NT2/D1 (cell line): ENCODE data around the gene TBC1D20.

Experiments used
- DNase-seq: peaks from one replicate; pipeline ENCODE4 v3.0.0-alpha.2; 2011; ENCODE audit warnings: low read depth, low spot score
- H3K27me3 ChIP-seq: 2 replicates; pipeline ENCODE4 v1.6.0; 2011; ENCODE audit warnings: mild to moderate bottlenecking; ENCODE audit not compliant: insufficient read length, insufficient read depth
- H3K36me3 ChIP-seq: 2 replicates; pipeline ENCODE4 v1.6.1; 2011; ENCODE audit warnings: mild to moderate bottlenecking, low read length, mixed read lengths; ENCODE audit not compliant: insufficient read depth, insufficient read length
- H3K4me1 ChIP-seq: 2 replicates; pipeline ENCODE4 v1.5.1; 2011; ENCODE audit not compliant: insufficient read depth, insufficient read length
- H3K4me3 ChIP-seq: 2 replicates; pipeline ENCODE4 v1.5.1; 2011; ENCODE audit warnings: low read depth; ENCODE audit not compliant: insufficient read length
- H3K9ac ChIP-seq: 2 replicates; pipeline ENCODE4 v1.6.0; 2011; ENCODE audit warnings: low read depth; ENCODE audit not compliant: insufficient read length
- H3K9me3 ChIP-seq: 2 replicates; pipeline ENCODE4 v1.5.1; 2011; ENCODE audit warnings: mild to moderate bottlenecking, low read length; ENCODE audit not compliant: insufficient read depth
- SUZ12 ChIP-seq: IDR thresholded peaks from 2 replicates; pipeline ENCODE4 v1.6.1; 2011; ENCODE audit not compliant: insufficient read length, insufficient read depth; ENCODE audit errors: extremely low read depth
- YY1 ChIP-seq: IDR thresholded peaks from 2 replicates; pipeline ENCODE4 v1.6.1; 2011; ENCODE audit not compliant: insufficient read length, insufficient read depth
- ZNF274 ChIP-seq: IDR thresholded peaks from 2 replicates; pipeline ENCODE4 v1.6.1; 2011; ENCODE audit warnings: mild to moderate bottlenecking, low read depth, low read length

The TBC1D20 gene

DNA sequence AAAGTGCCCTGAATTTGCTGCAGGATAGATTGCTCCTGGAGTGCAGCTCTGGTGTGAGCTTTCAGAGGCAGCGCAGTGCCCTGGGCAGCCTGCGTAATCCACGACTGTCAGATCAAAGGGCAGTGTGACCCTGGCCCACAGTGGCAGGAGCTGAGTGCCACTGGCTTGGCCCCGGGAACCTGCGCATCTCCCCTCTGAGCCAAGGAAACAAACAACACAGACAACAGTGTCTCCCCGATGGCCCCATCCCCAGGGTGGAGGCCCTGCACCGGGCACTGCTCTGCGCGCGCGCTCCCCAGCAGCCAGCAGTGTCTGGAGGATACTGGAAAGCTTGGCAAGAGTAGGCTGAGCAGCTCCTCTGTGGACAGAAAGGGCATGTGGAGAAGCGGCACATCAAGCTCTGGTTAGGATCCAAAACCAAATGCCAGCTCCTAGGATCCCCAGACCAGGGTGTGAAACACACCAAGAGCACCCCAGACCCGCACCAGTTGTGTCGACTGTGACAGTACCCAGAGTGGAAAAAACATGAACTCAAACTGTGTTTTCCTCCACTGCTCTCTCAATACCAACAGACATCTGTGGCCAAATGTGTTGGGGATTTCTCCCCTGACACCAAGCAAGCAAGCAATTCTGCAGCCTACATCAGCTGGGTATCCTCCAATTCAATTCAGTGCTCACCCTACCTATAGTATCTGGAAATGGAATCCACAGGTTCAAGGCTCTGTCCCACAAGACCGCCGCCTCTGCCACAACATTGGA is 27.5 kb downstream of the TBC1D20 start:
- Histone ChIP-seq H3K4me1 (peaks cover 21% of the 10 kb centered on the region), H3K36me3 (peaks cover 89% of the 10 kb centered on the region), H3K4me3 (no peak overlapping the region), H3K27me3 (peaks cover 5% of the 10 kb centered on the region), H3K9me3 (no peaks in the 10 kb centered on the region), H3K9ac (no peak overlapping the region)
- no peak for DNase-seq
- TF ChIP-seq ZNF274, result no peak
- TF ChIP-seq YY1, result no peak
- no peak for TF ChIP-seq SUZ12

GRCh38 chr20:434221-434620 is 28.1 kb downstream of the TBC1D20 start:
- H3K4me1 ChIP-seq, result peaks cover 22% of the 10 kb centered on the region
- no peak overlapping the region for H3K9ac ChIP-seq
- peaks cover 88% of the 10 kb centered on the region for H3K36me3 ChIP-seq
- TF ChIP-seq SUZ12 (no peak), ZNF274 (no peak), YY1 (no peak)
- no peak overlapping the region for H3K4me3 ChIP-seq
- peaks cover 5% of the 10 kb centered on the region for H3K27me3 ChIP-seq
- H3K9me3 ChIP-seq, result no peaks in the 10 kb centered on the region
- DNase-seq, result peak; percentile 91

DNA sequence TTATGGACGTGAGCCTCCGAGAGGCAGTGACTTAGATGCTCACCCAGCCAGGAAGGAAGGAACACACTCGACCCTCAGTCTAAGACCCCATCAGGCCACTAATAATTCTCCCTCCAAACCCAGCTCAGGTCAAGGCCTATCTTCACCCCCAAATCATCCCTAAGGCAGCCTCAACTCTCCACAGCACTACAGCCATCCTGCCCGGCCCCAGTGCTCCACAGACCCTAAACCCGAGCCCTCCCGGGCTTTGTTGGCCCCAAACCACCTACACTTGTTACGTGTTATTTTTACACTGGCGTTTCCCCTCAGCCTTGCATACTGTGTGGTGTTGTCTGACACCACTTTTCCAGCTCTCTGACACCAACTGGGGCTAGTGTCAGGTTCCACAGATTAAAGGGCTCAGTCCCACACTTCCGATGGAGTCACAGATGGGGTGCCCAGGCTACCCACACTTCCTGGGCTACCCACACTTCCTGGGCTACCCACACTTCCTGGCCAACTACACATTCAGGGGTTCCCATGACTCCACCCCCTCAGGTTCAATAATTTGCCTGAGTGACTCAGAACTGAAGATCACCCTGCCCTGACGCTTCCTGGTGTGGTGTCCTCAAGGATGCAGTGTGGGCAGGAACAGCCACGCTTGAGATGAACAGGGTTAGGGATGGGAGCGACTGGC is 28.9 kb downstream of the TBC1D20 start:
- H3K4me1 ChIP-seq, result peaks cover 24% of the 10 kb centered on the region
- H3K36me3 ChIP-seq, result peaks cover 87% of the 10 kb centered on the region
- TF ChIP-seq SUZ12 (no peak), YY1 (no peak), ZNF274 (no peak)
- peaks cover 5% of the 10 kb centered on the region for H3K27me3 ChIP-seq
- peak overlapping the region; percentile 26 for H3K9ac ChIP-seq
- H3K4me3 ChIP-seq, result no peak overlapping the region
- H3K9me3 ChIP-seq, result no peaks in the 10 kb centered on the region
- no peak for DNase-seq

DNA sequence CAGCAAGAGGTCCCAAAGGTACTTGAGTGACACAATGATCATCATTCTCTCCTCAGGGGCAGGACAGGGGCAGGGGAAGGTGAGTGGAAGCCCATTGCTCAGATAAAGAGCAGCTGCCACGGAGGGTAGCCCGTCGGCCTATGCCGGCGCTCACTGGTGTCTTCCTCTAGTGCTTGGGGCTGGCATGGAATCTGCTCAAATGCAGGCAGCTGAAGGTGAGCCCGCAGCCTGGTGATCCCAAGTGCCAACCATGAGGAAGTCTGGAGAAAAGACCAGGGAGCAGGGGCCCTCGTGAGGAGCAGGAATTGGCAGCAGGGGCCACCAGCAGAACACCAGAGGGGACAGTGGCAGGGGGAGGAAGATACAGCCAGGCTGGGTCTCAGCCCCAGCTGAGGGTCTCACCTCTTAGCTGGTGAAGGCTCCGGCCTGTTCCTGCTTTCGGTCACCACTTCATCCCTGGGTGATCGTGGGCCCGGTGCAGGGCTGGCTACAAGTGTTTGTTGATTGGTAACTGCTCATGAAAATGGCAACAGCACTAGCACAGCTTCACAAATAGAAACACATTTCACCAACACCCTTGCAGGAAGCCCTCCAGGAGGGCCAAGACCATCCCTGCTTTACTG is 29.5 kb downstream of the TBC1D20 start:
- H3K4me1 ChIP-seq, result peaks cover 26% of the 10 kb centered on the region
- peaks cover 5% of the 10 kb centered on the region for H3K27me3 ChIP-seq
- H3K9ac ChIP-seq, result no peak overlapping the region
- H3K4me3 ChIP-seq, result no peak overlapping the region
- DNase-seq, result no peak
- TF ChIP-seq ZNF274 (no peak), YY1 (no peak), SUZ12 (no peak)
- H3K36me3 ChIP-seq, result peaks cover 86% of the 10 kb centered on the region
- no peaks in the 10 kb centered on the region for H3K9me3 ChIP-seq

DNA sequence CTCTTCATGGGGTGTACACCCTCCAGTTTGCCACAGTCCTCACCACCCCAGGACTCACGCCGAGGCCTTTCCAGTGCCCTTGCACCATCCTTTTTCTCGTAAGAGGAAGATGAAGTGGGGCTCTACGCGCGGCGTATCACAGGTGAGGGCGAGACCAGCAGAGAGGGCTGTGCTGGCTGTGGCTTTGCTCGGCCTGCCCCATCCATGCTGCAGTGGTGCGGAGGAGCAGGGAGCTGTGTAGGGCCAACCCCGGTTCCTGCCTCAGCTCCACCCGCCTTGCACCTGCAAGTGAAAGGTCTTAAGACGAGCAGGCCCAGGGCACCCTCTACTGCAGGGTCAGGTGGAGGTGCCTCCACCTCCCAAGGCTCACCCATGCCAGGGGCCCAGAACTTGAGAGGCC is 30.1 kb downstream of the TBC1D20 start:
- Histone ChIP-seq H3K27me3 (peaks cover 5% of the 10 kb centered on the region), H3K36me3 (peaks cover 86% of the 10 kb centered on the region), H3K9me3 (no peaks in the 10 kb centered on the region), H3K9ac (no peak overlapping the region), H3K4me1 (peaks cover 26% of the 10 kb centered on the region), H3K4me3 (no peak overlapping the region)
- TF ChIP-seq SUZ12 (no peak), YY1 (no peak), ZNF274 (no peak)
- DNase-seq, result no peak

GRCh38 chr20:431012-431904 is 31.1 kb downstream of the TBC1D20 start:
- TF ChIP-seq YY1, result no peak
- TF ChIP-seq SUZ12, result no peak
- no peak for TF ChIP-seq ZNF274
- Histone ChIP-seq H3K36me3 (peaks cover 83% of the 10 kb centered on the region), H3K9ac (no peak overlapping the region), H3K9me3 (no peaks in the 10 kb centered on the region), H3K4me1 (peaks cover 26% of the 10 kb centered on the region), H3K4me3 (no peak overlapping the region), H3K27me3 (peaks cover 5% of the 10 kb centered on the region)
- DNase-seq, result peak; percentile 47
